K562 treated with DMSO at 1 percent for 48 hours (cell line): ENCODE measurements around the gene NAT8. TPM values are rescaled to one million over a fixed set of nuclear protein-coding genes. Genes with fewer than 3 reads are reported as not detected.

Source experiments
- total RNA-seq: library from RNA; unstranded; fragments of 300-600 nt; gene quantifications from 2 replicates; pipeline ENCODE4 v1.2.3, GENCODE V29; 2022; ENCODE audit warnings: low replicate concordance; ENCODE audit errors: extremely low read depth

Gene NAT8, protein sequence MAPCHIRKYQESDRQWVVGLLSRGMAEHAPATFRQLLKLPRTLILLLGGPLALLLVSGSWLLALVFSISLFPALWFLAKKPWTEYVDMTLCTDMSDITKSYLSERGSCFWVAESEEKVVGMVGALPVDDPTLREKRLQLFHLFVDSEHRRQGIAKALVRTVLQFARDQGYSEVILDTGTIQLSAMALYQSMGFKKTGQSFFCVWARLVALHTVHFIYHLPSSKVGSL
- total RNA-seq, result not detected in 2 replicates

GRCh38 chr2:73642338-73643018 lies at the start of gene NAT8:
Gene NAT8, minus strand, starts transcription at chr2:73642422. Its CDS starts 794 bp downstream, at chr2:73641628.

Other genes starting within 250 kb of the NAT8 start
- not detected in 2 replicates for gene TPRKB, start 94.9 kb upstream of the NAT8 start, total RNA-seq
- not detected in 2 replicates for gene DUSP11, start 137.7 kb upstream of the NAT8 start, total RNA-seq
- not detected in 2 replicates for gene C2orf78, start 141.8 kb upstream of the NAT8 start, total RNA-seq
- gene STAMBP, start 186.5 kb upstream of the NAT8 start, total RNA-seq, result not detected in 2 replicates